Measurements from ENCODE around the gene FOXK2. TPM values are rescaled to one million over a fixed set of nuclear protein-coding genes. Genes with fewer than 3 reads are reported as not detected.

The FOXK2 gene
- total RNA-seq, 4 donors from 2014 or later = 40.4 to 76.7 (median 52.4) TPM

GRCh38 chr17:82623707-82624106 lies 104.2 kb downstream of the FOXK2 start:
- DNase-seq (ENCODE audit: low spot score in 2 of 2) = no peak
- intact Hi-C loops (cut with DNase I; ENCODE audit: low total_unique reads) = no loop called here
- WGBS, 2 donors = 84% methylated on average over 15 of the region's 15 CpGs
- H3K4me3 ChIP-seq (ENCODE audit: low read depth, poor library complexity, severe bottlenecking) = no peak overlapping the region
- no peak for TF ChIP-seq CTCF (IDR thresholded peaks at IDR 0.05)
- TF ChIP-seq POLR2A (IDR thresholded peaks at IDR 0.05) = no peak

GRCh38 chr17:82627405-82627804 lies 107.9 kb downstream of the FOXK2 start:
- H3K4me3 ChIP-seq (ENCODE audit: low read depth, poor library complexity, severe bottlenecking) = no peak overlapping the region
- intact Hi-C loops (cut with DNase I; ENCODE audit: low total_unique reads) = no loop called here
- no peak for DNase-seq (ENCODE audit: low spot score in 2 of 2)
- TF ChIP-seq CTCF (IDR thresholded peaks at IDR 0.05) (no peak), POLR2A (IDR thresholded peaks at IDR 0.05) (no peak)
- 44 to 70% methylated on average over 21 of the region's 21 CpGs for WGBS, 2 donors

GRCh38 chr17:82629748-82630147 lies 110.2 kb downstream of the FOXK2 start:
- no peak overlapping the region for H3K4me3 ChIP-seq (ENCODE audit: low read depth, poor library complexity, severe bottlenecking)
- intact Hi-C loops (cut with DNase I; ENCODE audit: low total_unique reads) = no loop called here
- no peak for DNase-seq (ENCODE audit: low spot score in 2 of 2)
- WGBS, 2 donors = 86 to 90% methylated on average over 8 of the region's 8 CpGs
- TF ChIP-seq POLR2A (IDR thresholded peaks at IDR 0.05) = no peak
- TF ChIP-seq CTCF (IDR thresholded peaks at IDR 0.05) = no peak

- no peak overlapping the region for H3K4me3 ChIP-seq (ENCODE audit: low read depth, poor library complexity, severe bottlenecking)
- TF ChIP-seq CTCF (IDR thresholded peaks at IDR 0.05) (no peak), POLR2A (IDR thresholded peaks at IDR 0.05) (no peak)
- no peak for DNase-seq (ENCODE audit: low spot score in 2 of 2)
- 92 to 93% methylated on average over 12 of the region's 12 CpGs for WGBS, 2 donors
- intact Hi-C loops (cut with DNase I; ENCODE audit: low total_unique reads) = no loop called here
Observed at GRCh38 chr17:82630212-82630611, 110.7 kb downstream of the FOXK2 start.

GRCh38 chr17:82631544-82631943 lies 112.0 kb downstream of the FOXK2 start:
- intact Hi-C loops (cut with DNase I; ENCODE audit: low total_unique reads) = no loop called here
- H3K4me3 ChIP-seq (ENCODE audit: low read depth, poor library complexity, severe bottlenecking) = no peak overlapping the region
- DNase-seq (ENCODE audit: low spot score in 2 of 2) = no peak
- TF ChIP-seq CTCF (IDR thresholded peaks at IDR 0.05) (no peak), POLR2A (IDR thresholded peaks at IDR 0.05) (no peak)
- 63 to 76% methylated on average over 6 of the region's 6 CpGs for WGBS, 2 donors

- no peak for DNase-seq (ENCODE audit: low spot score in 2 of 2)
- 91 to 95% methylated on average over 8 of the region's 8 CpGs for WGBS, 2 donors
- TF ChIP-seq CTCF (IDR thresholded peaks at IDR 0.05) (no peak), POLR2A (IDR thresholded peaks at IDR 0.05) (no peak)
- no peak overlapping the region for H3K4me3 ChIP-seq (ENCODE audit: low read depth, poor library complexity, severe bottlenecking)
- intact Hi-C loops (cut with DNase I; ENCODE audit: low total_unique reads) = no loop called here
Observed at GRCh38 chr17:82632451-82632850, 112.9 kb downstream of the FOXK2 start.
